Measurements from ENCODE around the gene TFDP1.
"Not testable (repeated sequence)": the region's sequence is repeated elsewhere in the genome, so short reads cannot be mapped to it uniquely, and the experiment has no call there.

The TFDP1 gene

GRCh38 chr13:113613789-113614379 lies 29.3 kb downstream of the TFDP1 start:
- in situ Hi-C loops (cut with MboI; ENCODE audit: low sequenced_read_pairs), result no loop called here

- in situ Hi-C loops (cut with MboI; ENCODE audit: low sequenced_read_pairs), result no loop called here
Measured at GRCh38 chr13:113616281-113616906, 31.8 kb downstream of the TFDP1 start.

- in situ Hi-C loops (cut with MboI; ENCODE audit: low sequenced_read_pairs), result no loop called here
Measured at GRCh38 chr13:113616991-113617749, 32.6 kb downstream of the TFDP1 start.

DNA sequence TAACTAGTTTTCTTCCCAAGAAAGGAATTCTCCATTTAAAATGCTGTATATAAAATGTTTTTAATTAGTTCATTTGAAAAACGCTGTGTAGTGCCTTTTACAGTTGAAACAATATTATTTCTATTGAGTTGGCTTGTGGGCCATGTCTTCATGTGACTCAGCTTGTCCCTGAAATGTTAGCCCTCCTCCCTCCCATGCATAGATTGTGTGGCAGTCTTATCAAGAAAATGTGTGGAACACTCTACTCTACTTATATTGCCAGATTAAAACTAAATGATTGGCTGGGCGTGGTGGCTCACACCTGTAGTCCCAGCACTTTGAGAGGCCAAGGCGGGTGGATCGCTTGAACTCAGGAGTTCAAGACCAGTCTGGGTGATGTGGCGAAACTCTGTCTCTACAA lies 33.4 kb downstream of the TFDP1 start:
- in situ Hi-C loops (cut with MboI; ENCODE audit: low sequenced_read_pairs), result no loop called here

DNA sequence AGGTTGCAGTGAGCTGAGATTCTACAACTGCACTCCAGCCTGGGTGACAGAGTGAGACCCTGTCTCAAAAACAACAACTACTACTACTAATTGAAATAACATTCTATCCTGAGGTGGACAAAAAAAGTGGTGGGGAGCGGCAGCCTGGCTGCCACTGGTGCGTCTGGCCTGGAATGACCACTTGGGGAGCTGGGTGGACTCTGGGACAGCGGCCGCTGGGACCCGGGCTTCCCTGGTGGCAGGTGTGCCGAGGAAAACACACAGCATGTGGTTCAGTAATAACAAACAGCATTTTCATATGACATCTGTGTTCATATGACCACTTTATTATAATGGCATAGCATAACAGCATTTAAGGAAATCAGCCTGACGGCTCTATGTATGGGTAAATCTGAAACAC lies 33.9 kb downstream of the TFDP1 start:
- in situ Hi-C loops (cut with MboI; ENCODE audit: low sequenced_read_pairs), result no loop called here

- in situ Hi-C loops (cut with MboI; ENCODE audit: low sequenced_read_pairs), result no loop called here
Measured at GRCh38 chr13:113620036-113620796, 35.7 kb downstream of the TFDP1 start.

DNA sequence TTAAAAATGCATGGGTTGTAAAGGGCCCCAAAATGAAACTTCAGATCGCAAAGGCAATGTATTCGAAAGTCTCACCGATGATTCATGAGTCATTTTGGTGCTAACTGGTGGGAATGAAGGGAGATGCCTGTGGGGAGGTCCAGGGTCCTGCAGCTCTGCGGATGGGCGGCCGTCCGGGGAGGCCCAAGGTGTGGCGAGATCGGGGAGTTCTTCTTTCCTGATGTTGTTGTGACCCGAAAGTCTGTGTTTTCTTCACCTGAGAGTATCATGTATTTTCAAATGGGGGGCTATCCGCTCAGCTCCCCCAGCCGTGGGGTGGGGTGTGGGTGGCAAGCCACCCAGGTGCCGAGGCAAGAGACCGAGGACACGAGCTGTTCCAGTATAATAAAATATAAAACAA lies 36.5 kb downstream of the TFDP1 start:
- in situ Hi-C loops (cut with MboI; ENCODE audit: low sequenced_read_pairs), result no loop called here

- in situ Hi-C loops (cut with MboI; ENCODE audit: low sequenced_read_pairs), result not testable (repeated sequence)
Measured at GRCh38 chr13:113621498-113621897, 36.9 kb downstream of the TFDP1 start.

GRCh38 chr13:113621986-113622550 lies 37.5 kb downstream of the TFDP1 start:
- in situ Hi-C loops (cut with MboI; ENCODE audit: low sequenced_read_pairs), result not testable (repeated sequence)

DNA sequence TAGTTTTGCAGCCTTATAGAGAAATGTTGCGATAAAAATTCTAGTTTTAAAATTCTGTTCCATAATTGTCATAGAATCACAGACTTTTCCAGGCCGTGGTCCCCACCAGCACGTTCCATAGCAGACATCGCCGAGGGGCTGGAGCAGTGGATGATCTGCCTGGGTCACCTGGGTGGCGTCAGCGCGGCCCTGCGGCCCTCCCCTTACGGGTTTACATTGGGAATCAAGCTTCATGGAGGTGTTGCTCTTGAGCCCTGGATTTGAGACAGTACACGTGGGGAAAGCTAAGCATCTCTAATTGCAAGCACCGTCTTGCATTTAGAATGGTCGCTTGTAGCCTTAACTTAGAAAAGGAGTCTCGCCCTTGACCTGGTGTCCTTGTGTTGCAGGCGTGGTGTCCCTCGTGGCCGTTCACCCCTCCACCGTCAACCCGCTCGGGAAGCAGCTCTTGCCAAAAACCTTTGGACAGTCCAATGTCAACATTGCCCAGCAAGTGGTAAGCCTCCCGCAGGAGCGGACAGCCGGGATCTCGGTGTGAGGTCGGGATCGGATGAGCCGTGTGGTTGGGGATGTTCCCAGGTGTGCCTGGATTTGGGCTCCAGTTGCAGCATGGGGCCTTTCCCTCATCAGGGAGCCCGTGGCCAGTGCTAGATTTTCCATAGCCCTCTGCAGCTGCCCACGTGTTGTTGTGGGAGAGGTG lies 38.4 kb downstream of the TFDP1 start:
- in situ Hi-C loops (cut with MboI; ENCODE audit: low sequenced_read_pairs), result no loop called here

GRCh38 chr13:113623491-113624234 lies 39.1 kb downstream of the TFDP1 start:
- in situ Hi-C loops (cut with MboI; ENCODE audit: low sequenced_read_pairs), result no loop called here

DNA sequence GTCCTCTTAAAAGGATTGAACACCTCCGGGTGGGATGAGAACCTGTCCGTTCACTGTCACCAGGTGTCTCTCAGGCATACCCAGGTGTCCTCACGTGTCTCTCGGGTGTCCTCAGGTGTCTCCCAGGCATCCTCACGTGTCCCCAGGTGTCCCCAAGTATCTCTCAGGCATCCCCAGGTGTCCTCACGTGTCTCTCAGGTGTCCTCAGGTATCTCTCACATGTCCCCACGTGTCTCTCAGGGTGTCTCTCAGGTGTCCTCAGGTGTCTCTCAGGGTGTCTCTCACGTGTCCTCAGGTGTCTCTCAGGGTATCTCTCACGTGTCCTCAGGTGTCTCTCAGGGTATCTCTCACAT lies 39.7 kb downstream of the TFDP1 start:
- in situ Hi-C loops (cut with MboI; ENCODE audit: low sequenced_read_pairs), result no loop called here

DNA sequence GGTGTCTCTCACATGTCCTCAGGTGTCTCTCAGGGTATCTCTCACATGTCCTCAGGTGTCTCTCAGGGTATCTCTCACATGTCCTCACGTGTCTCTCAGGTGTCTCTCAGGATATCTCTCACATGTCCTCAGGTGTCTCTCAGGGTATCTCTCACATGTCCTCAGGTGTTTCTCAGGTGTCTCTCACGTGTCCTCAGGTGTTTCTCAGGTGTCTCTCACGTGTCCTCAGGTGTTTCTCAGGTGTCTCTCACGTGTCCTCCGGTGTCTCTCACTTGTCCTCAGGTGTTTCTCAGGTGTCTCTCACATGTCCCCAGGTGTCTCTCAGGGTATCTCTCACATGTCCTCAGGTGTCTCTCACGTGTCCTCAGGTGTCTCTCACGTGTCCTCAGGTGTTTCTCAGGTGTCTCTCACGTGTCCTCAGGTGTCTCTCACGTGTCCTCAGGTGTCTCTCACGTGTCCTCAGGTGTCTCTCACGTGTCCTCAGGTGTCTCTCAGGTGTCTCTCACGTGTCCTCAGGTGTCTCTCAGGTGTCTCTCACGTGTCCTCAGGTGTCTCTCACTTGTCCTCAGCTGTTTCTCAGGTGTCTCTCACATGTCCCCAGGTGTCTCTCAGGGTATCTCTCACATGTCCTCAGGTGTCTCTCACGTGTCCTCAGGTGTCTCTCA lies 40.2 kb downstream of the TFDP1 start:
- in situ Hi-C loops (cut with MboI; ENCODE audit: low sequenced_read_pairs), result not testable (repeated sequence)

DNA sequence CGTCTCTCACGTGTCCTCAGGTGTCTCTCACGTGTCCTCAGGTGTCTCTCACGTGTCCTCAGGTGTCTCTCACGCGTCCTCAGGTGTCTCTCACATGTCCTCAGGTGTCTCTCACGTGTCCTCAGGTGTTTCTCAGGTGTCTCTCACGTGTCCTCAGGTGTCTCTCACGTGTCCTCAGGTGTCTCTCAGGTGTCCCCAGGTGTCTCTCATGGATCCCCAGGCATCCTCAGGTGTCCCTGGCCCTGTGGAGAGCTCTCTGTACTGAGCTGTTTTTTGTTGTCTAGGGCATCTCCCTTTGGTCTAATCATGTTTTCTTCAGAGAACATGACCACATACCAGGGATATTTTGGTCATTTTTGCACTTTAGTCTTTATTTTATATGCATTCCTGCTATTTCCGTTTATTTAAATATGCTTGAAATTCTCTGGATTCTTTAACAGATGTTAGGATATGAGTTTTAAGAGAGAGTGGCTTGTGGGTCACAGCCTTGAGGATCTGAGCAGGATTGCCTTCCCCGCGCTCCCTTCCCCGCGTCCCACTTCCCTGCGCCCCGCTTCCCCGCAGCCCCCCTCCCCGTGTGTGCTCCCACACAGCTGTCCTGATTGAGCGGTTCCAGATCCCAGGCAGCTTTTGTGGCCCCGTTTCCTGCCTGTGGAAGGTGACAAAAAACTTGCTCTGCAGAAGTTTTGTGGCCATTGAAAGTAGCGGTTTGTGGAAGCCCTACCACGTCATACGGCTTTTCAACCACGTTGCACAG lies 41.6 kb downstream of the TFDP1 start:
- in situ Hi-C loops (cut with MboI; ENCODE audit: low sequenced_read_pairs), result no loop called here

GRCh38 chr13:113627136-113627535 lies 42.6 kb downstream of the TFDP1 start:
- in situ Hi-C loops (cut with MboI; ENCODE audit: low sequenced_read_pairs), result no loop called here

- in situ Hi-C loops (cut with MboI; ENCODE audit: low sequenced_read_pairs), result no loop called here
Measured at GRCh38 chr13:113628291-113629270, 44.0 kb downstream of the TFDP1 start.

- in situ Hi-C loops (cut with MboI; ENCODE audit: low sequenced_read_pairs), result no loop called here
Measured at GRCh38 chr13:113629866-113630265, 45.3 kb downstream of the TFDP1 start.

DNA sequence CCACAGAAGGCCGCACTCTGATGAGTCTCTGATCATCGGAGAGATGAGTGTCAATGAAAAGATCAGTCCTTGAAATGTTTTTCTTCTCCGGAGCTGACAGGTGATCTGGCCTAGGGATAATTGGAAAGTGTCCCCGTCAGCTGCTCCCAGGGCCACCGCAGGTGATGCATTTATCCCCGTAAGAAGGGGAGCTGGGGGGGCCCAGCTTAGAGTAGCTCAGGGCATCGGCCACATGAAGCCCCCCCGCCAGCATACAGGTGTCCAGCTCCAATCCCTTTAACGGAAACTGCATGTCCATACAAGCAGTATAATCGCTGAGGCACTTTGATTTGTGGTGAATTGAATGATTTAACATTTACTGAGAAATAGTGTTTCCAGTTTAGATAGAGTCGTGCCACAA lies 45.7 kb downstream of the TFDP1 start:
- in situ Hi-C loops (cut with MboI; ENCODE audit: low sequenced_read_pairs), result no loop called here

Measured in HL-60/S4 treated with phorbol 12-myristate 13-acetate at 8.2 ng/mL for 4 days and 3 days (cell line).